NCI-H1436 (cell line): ENCODE measurements around the gene OR56A4.
"Not testable (repeated sequence)": the region's sequence is repeated elsewhere in the genome, so short reads cannot be mapped to it uniquely, and the experiment has no call there.

Experiments
- DNase-seq: peaks from one replicate; lab custom pipeline; 2025; lab: John Stamatoyannopoulos, UW

OR56A4 gene

GRCh38 chr11:5960704-5961320, 45.9 kb downstream of the OR56A4 start:
- not testable (repeated sequence) for DNase-seq

GRCh38 chr11:5955586-5955985, 51.2 kb downstream of the OR56A4 start:
- DNase-seq, result no peak
